Adrenal gland (tissue), 12 donors: ENCODE results near the gene ICA1. TPM values are rescaled to one million over a fixed set of nuclear protein-coding genes. Genes with fewer than 3 reads are reported as not detected.

Experiments
- DNase-seq, 7 donors: peaks; one replicate each; pipeline ENCODE4 v3.0.0-alpha.2; 2019 to 2020
- H3K27ac ChIP-seq, 5 donors: fragments of 200-600 bp; sonication (generic) in 4 of 5; 1 replicate in 3 of 5; 2 replicates in 2 of 5; pipeline versions ENCODE4 v1.5.1 to v1.8.0; 2016 to 2020; ENCODE audit warnings: mild to moderate bottlenecking in 1 of 5
- H3K27me3 ChIP-seq: fragments of 200-600 bp; 2 replicates; pipeline ENCODE4 v1.8.0; 2021
- H3K36me3 ChIP-seq, 2 donors: fragments of 200-600 bp; replicated peaks in 1 of 2; 1 replicate in 1 of 2; 2 replicates in 1 of 2; pipeline versions ENCODE4 v1.5.1 to v1.8.0; 2018 to 2022
- H3K4me1 ChIP-seq, 2 donors: fragments of 200-600 bp; replicated peaks in 1 of 2; 1 replicate in 1 of 2; 2 replicates in 1 of 2; pipeline versions ENCODE4 v1.5.1 to v1.8.0; 2018 to 2021
- H3K4me3 ChIP-seq, 4 donors: fragments of 200-600 bp; sonication (generic) in 3 of 4; one replicate each; pipeline ENCODE4 v1.5.1; 2016 to 2018
- H3K9me3 ChIP-seq, 3 donors: fragments of 200-600 bp; sonication (generic) in 1 of 3; replicated peaks in 1 of 3; 1 replicate in 2 of 3; 2 replicates in 1 of 3; pipeline versions ENCODE4 v1.5.1 to v1.8.0; 2016 to 2021
- POLR2A ChIP-seq, 2 donors: fragments of 450-650 bp; IDR thresholded peaks; one replicate each; pipeline ENCODE4 v1.6.1; 2017; ENCODE audit warnings: antibody characterized with exemption in 2 of 2, mild to moderate bottlenecking in 2 of 2, moderate library complexity in 1 of 2
- WGBS, 4 donors: extraction: QIAGEN DNeasy Blood & Tissue Kit in 2 of 4; methylation state at CpG; one replicate each; pipeline versions ENCODE4 v1.1.5 to v1.1.7; 2013 to 2017; 5-methylcytosine and 5-hydroxymethylcytosine counted together
- intact Hi-C, 2 donors: fragments of 100-400 bp; cut with DNase I; formaldehyde crosslinking; loops; one replicate each; pipeline versions ENCODE4 v1.14.1 to v1.15.0; 2022 to 2023
- polyA plus RNA-seq, 3 donors: library from polyadenylated mRNA; stranded (reverse); fragments of 200-250 nt in 2 of 3; fragments of 350-450 nt in 1 of 3; fragmentation: Illumina TruSeq in 1 of 3; extraction: RNeasy Lipid Tissue Mini Kit (QIAGEN cat#74804) in 1 of 3; gene quantifications; one replicate each; pipeline ENCODE4 v1.2.3, GENCODE V29; 2013 to 2014
- total RNA-seq, 9 donors: library from RNA; depleted of rRNA in 4 of 9; stranded (reverse); fragments of >200 nt in 4 of 9; fragments of 120-200 nt in 1 of 9; fragmentation: NEBNext Ultra II Directional in 1 of 9; extraction: Animal tissue kit (Norgen Biotek cat#: 25700) in 1 of 9; gene quantifications; one replicate each; pipeline versions ENCODE4 v1.1.0 to v1.2.4, GENCODE V29; 2013 to 2023
- TF ChIP-seq, protein P1 (sequence below), 6 experiments: fragments of 450-650 bp in 4 of 6; fragments of 200-600 bp in 2 of 6; sonication (generic) in 1 of 6; IDR thresholded peaks; 1 replicate in 5 of 6; 2 replicates in 1 of 6; pipeline versions ENCODE4 v1.5.1 to v1.8.0; 2016 to 2021; ENCODE audit warnings: antibody characterized with exemption in 6 of 6, mild to moderate bottlenecking in 2 of 6, moderate library complexity in 1 of 6
- donor health status: healthy with polysubstance abuse.
- donor health status: Bipolar disorder and iron deficiency.
- donor health status: DM: yes; HTN: yes; CAD: no.
- donor health status: DM: no; HTN: no; CAD: no.
- donor health status: DM: no; HTN: no; CAD: no.
- donor health status: DM: yes; HTN: yes; CAD: no.

The ICA1 gene
- total and polyA plus RNA-seq, 12 donors, result 5.0 to 16.1 (median 8.4) TPM; not detected in 1

DNA sequence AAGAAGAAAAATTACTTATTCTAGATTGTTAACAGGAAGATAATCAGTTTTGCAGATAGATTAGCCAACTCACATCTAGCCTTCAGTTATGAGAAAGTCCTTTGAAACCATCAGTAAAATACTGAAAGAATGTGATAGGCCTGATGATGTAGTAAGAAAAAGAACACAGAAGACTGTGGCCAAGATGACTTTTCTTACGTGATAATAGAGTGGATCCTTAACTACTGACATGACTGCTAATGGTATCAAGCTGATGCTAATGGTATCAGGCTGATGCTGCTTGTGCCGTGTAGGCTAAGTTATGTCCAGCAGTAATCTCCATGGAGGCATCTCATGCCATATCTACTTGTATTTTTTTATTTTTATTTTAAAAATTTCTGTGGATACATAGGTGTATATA, 179.2 kb downstream of the ICA1 start:
- Histone ChIP-seq H3K4me1 (no peaks in the 10 kb centered on the region), H3K27ac (no peak overlapping the region), H3K36me3 (no peaks in the 10 kb centered on the region), H3K27me3 (no peaks in the 10 kb centered on the region), H3K9me3 (no peaks in the 10 kb centered on the region), H3K4me3 (no peak overlapping the region)
- TF ChIP-seq, protein P1, sequence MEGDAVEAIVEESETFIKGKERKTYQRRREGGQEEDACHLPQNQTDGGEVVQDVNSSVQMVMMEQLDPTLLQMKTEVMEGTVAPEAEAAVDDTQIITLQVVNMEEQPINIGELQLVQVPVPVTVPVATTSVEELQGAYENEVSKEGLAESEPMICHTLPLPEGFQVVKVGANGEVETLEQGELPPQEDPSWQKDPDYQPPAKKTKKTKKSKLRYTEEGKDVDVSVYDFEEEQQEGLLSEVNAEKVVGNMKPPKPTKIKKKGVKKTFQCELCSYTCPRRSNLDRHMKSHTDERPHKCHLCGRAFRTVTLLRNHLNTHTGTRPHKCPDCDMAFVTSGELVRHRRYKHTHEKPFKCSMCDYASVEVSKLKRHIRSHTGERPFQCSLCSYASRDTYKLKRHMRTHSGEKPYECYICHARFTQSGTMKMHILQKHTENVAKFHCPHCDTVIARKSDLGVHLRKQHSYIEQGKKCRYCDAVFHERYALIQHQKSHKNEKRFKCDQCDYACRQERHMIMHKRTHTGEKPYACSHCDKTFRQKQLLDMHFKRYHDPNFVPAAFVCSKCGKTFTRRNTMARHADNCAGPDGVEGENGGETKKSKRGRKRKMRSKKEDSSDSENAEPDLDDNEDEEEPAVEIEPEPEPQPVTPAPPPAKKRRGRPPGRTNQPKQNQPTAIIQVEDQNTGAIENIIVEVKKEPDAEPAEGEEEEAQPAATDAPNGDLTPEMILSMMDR (IDR thresholded peaks at IDR 0.05), result no peak
- no peak for TF ChIP-seq POLR2A (IDR thresholded peaks at IDR 0.05)
- intact Hi-C loops, result no loop called here
- WGBS, 4 donors, result 86 to 98% (median 96%) methylated on average over 2 of the region's 2 CpGs
- DNase-seq, result no peak

DNA sequence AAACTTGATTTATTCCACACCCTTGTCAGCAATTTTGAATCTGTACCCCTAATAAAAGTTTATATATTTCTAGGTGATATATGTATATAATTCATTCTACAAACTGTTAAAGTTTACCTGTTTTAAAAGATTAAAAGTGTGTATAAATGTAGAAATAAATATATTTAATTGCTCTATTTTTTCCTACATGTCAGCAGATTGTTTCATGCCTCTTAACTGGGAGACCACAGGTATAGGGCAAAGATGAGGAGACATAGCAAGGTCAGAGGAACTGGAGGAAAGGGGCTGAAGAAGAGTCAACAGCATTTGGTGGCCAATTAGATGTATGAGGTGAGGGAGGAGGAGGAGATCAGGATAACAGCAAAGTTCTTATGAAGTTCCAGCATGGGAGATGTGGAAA, 183.5 kb downstream of the ICA1 start:
- H3K27ac ChIP-seq, result no peak overlapping the region
- no peaks in the 10 kb centered on the region for H3K4me1 ChIP-seq
- H3K9me3 ChIP-seq, result no peaks in the 10 kb centered on the region
- no peak overlapping the region for H3K4me3 ChIP-seq
- no peak for DNase-seq
- H3K27me3 ChIP-seq, result no peaks in the 10 kb centered on the region
- H3K36me3 ChIP-seq, result no peaks in the 10 kb centered on the region
- TF ChIP-seq POLR2A (IDR thresholded peaks at IDR 0.05), result no peak
- TF ChIP-seq, protein P1 (IDR thresholded peaks at IDR 0.05), result no peak
- intact Hi-C loops, result no loop called here

DNA sequence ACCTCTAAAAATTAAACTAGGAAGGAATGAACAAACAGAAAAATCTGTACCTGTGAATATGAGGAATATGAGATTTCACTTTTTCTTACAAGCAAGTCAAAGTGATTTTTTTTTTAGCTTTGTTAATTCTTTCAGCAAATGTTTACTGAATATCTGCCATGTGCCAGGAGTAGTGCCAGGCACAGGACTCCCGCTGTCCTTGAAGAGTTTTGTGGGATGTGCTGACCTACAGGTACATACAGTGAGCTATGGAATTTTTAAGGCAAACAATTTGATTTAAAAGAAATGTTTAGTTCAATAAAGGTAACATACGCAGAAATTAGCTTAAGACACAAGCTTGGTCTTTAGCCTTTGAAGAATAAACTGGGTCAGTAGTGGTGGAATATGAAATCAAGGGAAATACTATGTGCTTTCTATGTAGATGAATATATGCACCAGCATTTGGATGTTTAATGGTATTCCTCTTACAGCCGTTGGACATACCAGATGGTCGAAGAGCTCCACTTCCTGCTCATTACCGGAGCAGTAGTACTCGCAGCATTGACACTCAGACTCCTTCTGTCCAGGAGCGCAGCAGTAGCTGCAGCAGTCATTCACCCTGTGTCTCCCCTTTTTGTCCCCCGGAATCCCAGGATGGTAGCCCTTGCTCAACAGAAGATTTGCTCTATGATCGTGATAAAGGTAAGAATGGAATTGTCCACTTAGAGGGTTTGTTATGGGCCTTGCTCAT, 191.4 kb downstream of the ICA1 start:
- H3K4me3 ChIP-seq, result no peak overlapping the region
- no peaks in the 10 kb centered on the region for H3K9me3 ChIP-seq
- H3K36me3 ChIP-seq, result no peaks in the 10 kb centered on the region
- H3K27me3 ChIP-seq, result no peaks in the 10 kb centered on the region
- no peak for TF ChIP-seq POLR2A (IDR thresholded peaks at IDR 0.05)
- TF ChIP-seq, protein P1 (IDR thresholded peaks at IDR 0.05), result no peak
- 96 to 98% (median 97%) methylated on average over 9 of the region's 9 CpGs for WGBS, 4 donors
- no peaks in the 10 kb centered on the region for H3K4me1 ChIP-seq
- no peak overlapping the region for H3K27ac ChIP-seq
- DNase-seq, result no peak
- intact Hi-C loops, result no loop called here

DNA sequence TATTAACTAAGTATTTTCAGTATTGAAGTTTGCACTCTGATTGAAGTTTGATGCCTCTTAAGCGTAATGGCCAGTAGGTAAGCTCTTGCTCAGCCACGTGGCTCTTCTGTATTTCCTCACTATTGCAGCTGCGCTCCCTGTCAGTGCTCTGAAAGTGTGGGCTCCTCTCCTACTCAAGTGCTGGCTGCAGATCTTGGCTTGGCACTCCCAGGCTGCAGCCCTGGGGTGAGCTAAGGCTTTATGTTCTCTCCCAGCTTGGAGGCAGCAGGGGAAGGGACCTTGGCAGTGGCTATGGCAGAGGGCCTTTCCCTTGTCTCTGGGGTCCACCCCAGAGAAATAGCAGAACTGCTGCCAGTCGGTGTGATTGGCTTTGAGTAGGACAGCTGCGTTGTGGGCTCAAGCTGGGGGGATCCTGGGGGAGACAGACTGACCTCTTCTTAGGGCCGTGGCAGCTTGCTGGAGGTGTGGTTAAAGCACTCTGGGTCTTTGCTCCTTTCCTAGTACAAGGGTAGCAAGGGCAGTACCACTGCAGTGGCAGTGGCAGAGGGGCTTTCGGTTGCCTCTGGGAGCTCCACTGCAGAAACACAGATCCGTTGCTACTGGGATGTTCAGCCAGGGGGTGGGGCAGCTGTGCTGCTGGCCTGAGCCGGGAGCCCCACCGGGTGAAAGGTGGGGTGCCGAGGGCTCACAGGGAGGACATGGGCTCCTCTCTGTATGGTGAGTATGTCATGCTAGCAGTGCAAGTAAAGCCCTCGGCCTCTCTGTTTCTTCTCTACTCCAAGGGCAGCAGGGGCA, 192.9 kb downstream of the ICA1 start:
- Histone ChIP-seq H3K27me3 (no peaks in the 10 kb centered on the region), H3K9me3 (no peaks in the 10 kb centered on the region), H3K4me3 (no peak overlapping the region), H3K4me1 (no peaks in the 10 kb centered on the region), H3K36me3 (no peaks in the 10 kb centered on the region), H3K27ac (no peak overlapping the region)
- no peak for DNase-seq
- 87 to 93% (median 90%) methylated on average over 8 to 12 of the region's 12 CpGs for WGBS, 4 donors
- no peak for TF ChIP-seq POLR2A (IDR thresholded peaks at IDR 0.05)
- TF ChIP-seq, protein P1 (IDR thresholded peaks at IDR 0.05), result no peak
- intact Hi-C loops, result no loop called here
